Testis (tissue), 2 donors: ENCODE data around the gene GPT2.

Experiments
- CTCF ChIP-seq, 3 experiments: fragments of 450-650 bp in 2 of 3; fragments of 200-600 bp in 1 of 3; sonication (generic) in 1 of 3; IDR thresholded peaks; one replicate each; pipeline ENCODE4 v1.5.1; 2016 to 2019; ENCODE audit warnings: antibody characterized with exemption in 3 of 3, mild to moderate bottlenecking in 2 of 3, moderate library complexity in 1 of 3
- POLR2A ChIP-seq: fragments of 450-650 bp; IDR thresholded peaks from one replicate; pipeline ENCODE4 v1.6.1; 2017; ENCODE audit warnings: antibody characterized with exemption, mild to moderate bottlenecking, moderate library complexity

DNA sequence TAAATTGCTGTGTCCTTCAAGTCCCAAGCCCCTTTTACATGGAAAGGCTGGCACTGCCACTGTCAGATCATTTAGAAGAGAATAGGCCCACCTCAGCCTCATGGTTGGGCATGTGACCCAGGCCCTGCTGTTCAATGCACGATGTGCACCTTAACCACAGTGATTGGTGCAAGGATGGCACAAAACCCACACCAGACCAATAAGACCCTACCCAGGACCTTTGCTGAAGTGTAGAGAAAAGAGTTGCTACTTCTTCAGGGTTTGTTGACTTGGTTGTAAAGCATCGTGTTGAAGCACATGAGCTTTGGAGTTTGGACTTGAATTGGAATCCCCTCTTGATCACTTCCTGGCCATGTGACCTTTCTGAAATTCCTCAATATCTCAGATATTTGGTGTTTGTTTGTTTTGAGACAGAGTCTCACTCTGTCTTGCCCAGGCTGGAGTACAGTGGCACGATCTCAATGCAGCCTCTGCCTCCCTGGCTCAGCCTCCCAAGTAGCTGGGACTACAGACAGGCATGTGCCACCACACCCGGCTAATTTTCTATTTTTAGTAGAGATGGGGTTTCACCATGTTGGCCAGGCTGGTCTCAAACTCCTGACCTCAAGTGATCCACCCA is 64.5 kb downstream of the GPT2 start:
- no peak for TF ChIP-seq CTCF (IDR thresholded peaks at IDR 0.05)
- TF ChIP-seq POLR2A: no peak
